Measurements from ENCODE around the gene TLCD3B.

The TLCD3B gene

GRCh38 chr16:29983420-29984136 lies 47.5 kb downstream of the TLCD3B start:
- TF ChIP-seq USF1 (IDR thresholded peaks at IDR 0.05) (no peak), FOXM1 (IDR thresholded peaks at IDR 0.05; ENCODE audit: borderline replicate concordance, low read depth) (no peak), TEAD4 (IDR thresholded peaks at IDR 0.05) (no peak), ZBTB7A (IDR thresholded peaks at IDR 0.05; ENCODE audit: low read depth) (no peak), EP300 (IDR thresholded peaks at IDR 0.05; ENCODE audit: borderline replicate concordance) (no peak), EGR1 (IDR thresholded peaks at IDR 0.05) (no peak), NFIC (IDR thresholded peaks at IDR 0.05) (no peak), CEBPB (IDR thresholded peaks at IDR 0.05) (no peak), TAF1 (IDR thresholded peaks at IDR 0.05; ENCODE audit: low read depth) (no peak), CREB1 (IDR thresholded peaks at IDR 0.05; ENCODE audit: low read depth) (no peak), MAX (IDR thresholded peaks at IDR 0.05) (no peak), YY1 (IDR thresholded peaks at IDR 0.05; ENCODE audit: low read depth) (no peak)

GRCh38 chr16:29982560-29983419 lies 48.3 kb downstream of the TLCD3B start:
- no peak for TF ChIP-seq RAD21 (IDR thresholded peaks at IDR 0.05; ENCODE audit: low read depth)
- no peak for TF ChIP-seq REST (IDR thresholded peaks at IDR 0.05; ENCODE audit: low read depth)
- no peak for TF ChIP-seq EGR1 (IDR thresholded peaks at IDR 0.05)
- no peak for TF ChIP-seq TEAD4 (IDR thresholded peaks at IDR 0.05)
- TF ChIP-seq CEBPB (IDR thresholded peaks at IDR 0.05): no peak
- no peak for TF ChIP-seq NFIC (IDR thresholded peaks at IDR 0.05)

GRCh38 chr16:29978564-29979270 lies 52.4 kb downstream of the TLCD3B start:
- TF ChIP-seq NFIC (IDR thresholded peaks at IDR 0.05): no peak
- no peak for TF ChIP-seq TCF12 (IDR thresholded peaks at IDR 0.05; ENCODE audit: low read depth)

- TF ChIP-seq TAF1 (IDR thresholded peaks at IDR 0.05; ENCODE audit: low read depth): no peak
Measured at GRCh38 chr16:29978081-29978480, 53.0 kb downstream of the TLCD3B start.

- TF ChIP-seq YY1 (IDR thresholded peaks at IDR 0.05; ENCODE audit: low read depth) (no peak), RAD21 (IDR thresholded peaks at IDR 0.05; ENCODE audit: low read depth) (no peak), EGR1 (IDR thresholded peaks at IDR 0.05) (no peak), NFIC (IDR thresholded peaks at IDR 0.05) (no peak), TEAD4 (IDR thresholded peaks at IDR 0.05) (no peak), CREB1 (IDR thresholded peaks at IDR 0.05; ENCODE audit: low read depth) (no peak), CEBPB (IDR thresholded peaks at IDR 0.05) (no peak)
Measured at GRCh38 chr16:29977063-29977825, 53.8 kb downstream of the TLCD3B start.

- TF ChIP-seq NFIC (IDR thresholded peaks at IDR 0.05) (no peak), TEAD4 (IDR thresholded peaks at IDR 0.05) (no peak), REST (IDR thresholded peaks at IDR 0.05; ENCODE audit: low read depth) (no peak), EP300 (IDR thresholded peaks at IDR 0.05; ENCODE audit: borderline replicate concordance) (no peak), TCF12 (IDR thresholded peaks at IDR 0.05; ENCODE audit: low read depth) (no peak), FOXM1 (IDR thresholded peaks at IDR 0.05; ENCODE audit: borderline replicate concordance, low read depth) (no peak), MAX (IDR thresholded peaks at IDR 0.05) (no peak), CEBPB (IDR thresholded peaks at IDR 0.05) (no peak), ZBTB7A (IDR thresholded peaks at IDR 0.05; ENCODE audit: low read depth) (no peak), YY1 (IDR thresholded peaks at IDR 0.05; ENCODE audit: low read depth) (no peak), RAD21 (IDR thresholded peaks at IDR 0.05; ENCODE audit: low read depth) (no peak), USF1 (IDR thresholded peaks at IDR 0.05) (no peak), CREB1 (IDR thresholded peaks at IDR 0.05; ENCODE audit: low read depth) (no peak), TAF1 (IDR thresholded peaks at IDR 0.05; ENCODE audit: low read depth) (no peak), EGR1 (IDR thresholded peaks at IDR 0.05) (no peak)
Measured at GRCh38 chr16:29975811-29976511, 55.1 kb downstream of the TLCD3B start.
